MG63 (cell line): ENCODE results near the gene FNDC4. TPM values are rescaled to one million over a fixed set of nuclear protein-coding genes. Genes with fewer than 3 reads are reported as not detected.
"Not testable (repeated sequence)": the region's sequence is repeated elsewhere in the genome, so short reads cannot be mapped to it uniquely, and the experiment has no call there.

Experiments
- DNase-seq: peaks from one replicate; pipeline ENCODE4 v3.0.0-alpha.2; 2020
- H3K27me3 ChIP-seq: fragments of 250-450 bp; sonication (Bioruptor Pico); 2 replicates; pipeline ENCODE4 v1.5.1; 2020; ENCODE audit warnings: mild to moderate bottlenecking, moderate library complexity
- H3K36me3 ChIP-seq: fragments of 250-450 bp; sonication (Bioruptor Pico); 2 replicates; pipeline ENCODE4 v1.5.1; 2020; ENCODE audit warnings: mild to moderate bottlenecking, moderate library complexity
- H3K4me3 ChIP-seq: fragments of 250-450 bp; sonication (Bioruptor Pico); 2 replicates; pipeline ENCODE4 v1.5.1; 2020; ENCODE audit warnings: mild to moderate bottlenecking, moderate library complexity
- H3K9me3 ChIP-seq: fragments of 250-450 bp; sonication (Bioruptor Pico); 2 replicates; pipeline ENCODE4 v1.5.1; 2020; ENCODE audit warnings: mild to moderate bottlenecking, moderate library complexity
- total RNA-seq: library from RNA; depleted of rRNA; stranded (reverse); fragments of >200 nt; shearing (Covaris generic); gene quantifications from 2 replicates; pipeline ENCODE4 v1.2.3, GENCODE V29; 2014; ENCODE audit warnings: low replicate concordance; rRNA removed

Gene FNDC4
- total RNA-seq: 0.53 TPM in 1 of 2 replicates, not detected in the other

GRCh38 chr2:27494944-27495554, at the start of gene FNDC4:
FNDC4 (minus strand) TSS chr2:27495200; CDS start chr2:27494679, 521 bp downstream.
- H3K27me3 ChIP-seq: no peaks in the 10 kb centered on the region
- peak; percentile 36 for DNase-seq
- H3K36me3 ChIP-seq: no peaks in the 10 kb centered on the region
- no peaks in the 10 kb centered on the region for H3K9me3 ChIP-seq
- peak within 1 kb of the TSS; percentile 36 for H3K4me3 ChIP-seq

- H3K36me3 ChIP-seq: no peaks in the 10 kb centered on the region
- H3K9me3 ChIP-seq: no peaks in the 10 kb centered on the region
- H3K27me3 ChIP-seq: no peaks in the 10 kb centered on the region
- H3K4me3 ChIP-seq: no peak overlapping the region
- DNase-seq: no peak
Measured at GRCh38 chr2:27544143-27544821, 49.3 kb upstream of the FNDC4 start.

GRCh38 chr2:27539649-27540048, 44.6 kb upstream of the FNDC4 start:
- H3K27me3 ChIP-seq, H3K9me3 ChIP-seq, H3K4me3 ChIP-seq, DNase-seq, H3K36me3 ChIP-seq: not testable (repeated sequence)

- not testable (repeated sequence) for H3K4me3 ChIP-seq, H3K9me3 ChIP-seq, H3K36me3 ChIP-seq, H3K27me3 ChIP-seq, DNase-seq
Measured at GRCh38 chr2:27538839-27539450, 43.9 kb upstream of the FNDC4 start.

- DNase-seq: no peak
- H3K27me3 ChIP-seq: no peaks in the 10 kb centered on the region; the same call in 1 of the 2 replicates
- H3K4me3 ChIP-seq: no peak overlapping the region
- H3K9me3 ChIP-seq: no peaks in the 10 kb centered on the region
- no peaks in the 10 kb centered on the region for H3K36me3 ChIP-seq
Measured at GRCh38 chr2:27537287-27537686, 42.3 kb upstream of the FNDC4 start.

- peaks cover 3% of the 10 kb centered on the region for H3K27me3 ChIP-seq
- H3K4me3 ChIP-seq: no peak overlapping the region
- H3K9me3 ChIP-seq: no peaks in the 10 kb centered on the region; the same call in 1 of the 2 replicates
- no peaks in the 10 kb centered on the region for H3K36me3 ChIP-seq
- DNase-seq: no peak
Measured at GRCh38 chr2:27531983-27532382, 37.0 kb upstream of the FNDC4 start.

- H3K27me3 ChIP-seq: peaks cover 3% of the 10 kb centered on the region; the same call in 1 of the 2 replicates
- H3K36me3 ChIP-seq: no peaks in the 10 kb centered on the region
- DNase-seq: no peak
- H3K9me3 ChIP-seq: no peaks in the 10 kb centered on the region; the same call in 1 of the 2 replicates
- no peak overlapping the region for H3K4me3 ChIP-seq
Measured at GRCh38 chr2:27527182-27527581, 32.2 kb upstream of the FNDC4 start.

GRCh38 chr2:27522400-27522945, 27.5 kb upstream of the FNDC4 start:
- Histone ChIP-seq H3K27me3 (no peaks in the 10 kb centered on the region), H3K4me3 (no peak overlapping the region), H3K9me3 (no peaks in the 10 kb centered on the region), H3K36me3 (no peaks in the 10 kb centered on the region)
- DNase-seq: no peak

- no peaks in the 10 kb centered on the region; the same call in 1 of the 2 replicates for H3K27me3 ChIP-seq
- H3K4me3 ChIP-seq: no peak overlapping the region
- H3K36me3 ChIP-seq: no peaks in the 10 kb centered on the region
- no peaks in the 10 kb centered on the region for H3K9me3 ChIP-seq
- DNase-seq: no peak
Measured at GRCh38 chr2:27520316-27520715, 25.3 kb upstream of the FNDC4 start.

- no peaks in the 10 kb centered on the region for H3K36me3 ChIP-seq
- H3K4me3 ChIP-seq: no peak overlapping the region
- H3K27me3 ChIP-seq: no peaks in the 10 kb centered on the region; the same call in 1 of the 2 replicates
- H3K9me3 ChIP-seq: no peaks in the 10 kb centered on the region
- no peak for DNase-seq
Measured at GRCh38 chr2:27518782-27519113, 23.7 kb upstream of the FNDC4 start.

- Histone ChIP-seq H3K9me3 (no peaks in the 10 kb centered on the region), H3K36me3 (no peaks in the 10 kb centered on the region), H3K4me3 (no peak overlapping the region), H3K27me3 (no peaks in the 10 kb centered on the region; the same call in 1 of the 2 replicates)
- DNase-seq: no peak
Measured at GRCh38 chr2:27518113-27518781, 23.2 kb upstream of the FNDC4 start.

- Histone ChIP-seq H3K36me3 (no peaks in the 10 kb centered on the region), H3K4me3 (no peak overlapping the region), H3K9me3 (no peaks in the 10 kb centered on the region), H3K27me3 (peaks cover 5% of the 10 kb centered on the region)
- no peak for DNase-seq
Measured at GRCh38 chr2:27509326-27509725, 14.3 kb upstream of the FNDC4 start.

- no peak for DNase-seq
- no peaks in the 10 kb centered on the region for H3K9me3 ChIP-seq
- no peaks in the 10 kb centered on the region for H3K36me3 ChIP-seq
Measured at GRCh38 chr2:27507293-27507692, 12.3 kb upstream of the FNDC4 start.

GRCh38 chr2:27506587-27506986, 11.6 kb upstream of the FNDC4 start:
- no peaks in the 10 kb centered on the region for H3K9me3 ChIP-seq
- no peaks in the 10 kb centered on the region for H3K36me3 ChIP-seq
- H3K4me3 ChIP-seq: no peak overlapping the region
- no peak for DNase-seq
- no peaks in the 10 kb centered on the region for H3K27me3 ChIP-seq

More at GRCh38 chr2:27507293-27507692, 12.3 kb upstream of the FNDC4 start:
- Histone ChIP-seq H3K4me3 (no peak overlapping the region), H3K27me3 (no peaks in the 10 kb centered on the region)

GRCh38 chr2:27502142-27502541, 7.1 kb upstream of the FNDC4 start:
- Histone ChIP-seq H3K4me3 (no peak overlapping the region), H3K36me3 (no peaks in the 10 kb centered on the region), H3K27me3 (no peaks in the 10 kb centered on the region), H3K9me3 (no peaks in the 10 kb centered on the region)
- no peak for DNase-seq

GRCh38 chr2:27501042-27501441, 6.0 kb upstream of the FNDC4 start:
- no peaks in the 10 kb centered on the region for H3K36me3 ChIP-seq
- H3K4me3 ChIP-seq: no peak overlapping the region
- no peak for DNase-seq
- H3K9me3 ChIP-seq: no peaks in the 10 kb centered on the region
- no peaks in the 10 kb centered on the region for H3K27me3 ChIP-seq

GRCh38 chr2:27498975-27499374, 4.0 kb upstream of the FNDC4 start:
- Histone ChIP-seq H3K4me3 (no peak overlapping the region), H3K27me3 (no peaks in the 10 kb centered on the region), H3K9me3 (no peaks in the 10 kb centered on the region), H3K36me3 (no peaks in the 10 kb centered on the region)
- DNase-seq: no peak
